Activated CD8-positive, alpha-beta memory T cell treated with anti-CD3 and anti-CD28 coated beads, Interleukin-2, amount 10 ng/mL, durations not matched to agents 7 days and 5 days (primary cell): ENCODE data around the gene FBXO27. TPM values are rescaled to one million over a fixed set of nuclear protein-coding genes. Genes with fewer than 3 reads are reported as not detected.

Source experiments
- ATAC-seq: fragments of 150-1000 bp; cut with Tn5 transposase; one replicate; pipeline ENCODE4 v1.10.0; 2021; ENCODE audit warnings: moderate library complexity
- CTCF ChIA-PET: fragments of 350-600 bp; sonication (Branson Sonifier 250); formaldehyde crosslinking; loops from one replicate; lab custom pipeline; 2021; ENCODE audit warnings: antibody characterized with exemption; lab: Charles Lee
- DNase-seq: peaks from one replicate; pipeline ENCODE4 v3.0.0-alpha.2; 2020
- H3K27ac Mint-ChIP-seq: one replicate; pipeline ENCODE4 v1.8.0; 2021; ENCODE audit warnings: mild to moderate bottlenecking, mixed read lengths
- H3K27me3 Mint-ChIP-seq: one replicate; pipeline ENCODE4 v1.8.0; 2021; ENCODE audit warnings: mixed read lengths
- H3K36me3 Mint-ChIP-seq: one replicate; pipeline ENCODE4 v1.8.0; 2021; ENCODE audit warnings: mild to moderate bottlenecking, mixed read lengths
- H3K4me1 Mint-ChIP-seq: one replicate; pipeline ENCODE4 v1.8.0; 2021; ENCODE audit warnings: mixed read lengths
- H3K4me3 Mint-ChIP-seq: one replicate; pipeline ENCODE4 v1.8.0; 2021; ENCODE audit warnings: mild to moderate bottlenecking, moderate library complexity, mixed read lengths
- H3K9me3 Mint-ChIP-seq: one replicate; pipeline ENCODE4 v1.8.0; 2022; ENCODE audit warnings: low read depth, mixed read lengths
- total RNA-seq, 2 experiments: library from RNA; stranded (reverse); gene quantifications; one replicate each; pipeline ENCODE4 v1.2.3, GENCODE V29; 2021

Gene FBXO27
- total RNA-seq, 2 experiments from 2014 or later = 0.19 TPM; not detected in 1

- CTCF ChIA-PET = interaction anchor here (0.6 kb wide), 1 partner anchor 55 kb away, joined by 3 read pairs; no protein-coding TSS in a partner anchor
- H3K36me3 Mint-ChIP-seq = no peaks in the 10 kb centered on the region
- peaks cover 49% of the 10 kb centered on the region for H3K27me3 Mint-ChIP-seq
- DNase-seq = peak; percentile 81
- H3K27ac Mint-ChIP-seq = no peak overlapping the region
- peak overlapping the region; percentile 57 for H3K4me3 Mint-ChIP-seq
- ATAC-seq = peak; percentile 95
- H3K9me3 Mint-ChIP-seq = peaks cover 3% of the 10 kb centered on the region
- peaks cover 8% of the 10 kb centered on the region for H3K4me1 Mint-ChIP-seq
These were observed 834 bp downstream of the FBXO27 start for GRCh38 chr19:39031368-39032062.

- CTCF ChIA-PET = no interaction called here
- Mint-ChIP-seq H3K4me3 (peak overlapping the region; percentile 57), H3K27me3 (peaks cover 45% of the 10 kb centered on the region), H3K27ac (no peak overlapping the region), H3K4me1 (peaks cover 8% of the 10 kb centered on the region), H3K9me3 (peaks cover 3% of the 10 kb centered on the region), H3K36me3 (no peaks in the 10 kb centered on the region)
- ATAC-seq (no peak), DNase-seq (no peak)
These were observed 1.4 kb downstream of the FBXO27 start for GRCh38 chr19:39030854-39031367.

GRCh38 chr19:39024875-39025641 is 7.3 kb downstream of the FBXO27 start:
- CTCF ChIA-PET = interaction anchor here (0.6 kb wide), 1 partner anchor 188 kb away, joined by 3 read pairs; no protein-coding TSS in a partner anchor
- no peak overlapping the region for H3K4me3 Mint-ChIP-seq
- no peak for ATAC-seq
- H3K27ac Mint-ChIP-seq = no peak overlapping the region
- H3K4me1 Mint-ChIP-seq = no peaks in the 10 kb centered on the region
- no peaks in the 10 kb centered on the region for H3K36me3 Mint-ChIP-seq
- H3K27me3 Mint-ChIP-seq = peaks cover 11% of the 10 kb centered on the region
- peaks cover 6% of the 10 kb centered on the region for H3K9me3 Mint-ChIP-seq
- DNase-seq = no peak

GRCh38 chr19:39021063-39021462 is 11.3 kb downstream of the FBXO27 start:
- peaks cover 23% of the 10 kb centered on the region for H3K27me3 Mint-ChIP-seq
- no peaks in the 10 kb centered on the region for H3K36me3 Mint-ChIP-seq
- CTCF ChIA-PET = no interaction called here
- ATAC-seq (no peak), DNase-seq (no peak)
- H3K4me3 Mint-ChIP-seq = no peak overlapping the region
- peaks cover 3% of the 10 kb centered on the region for H3K9me3 Mint-ChIP-seq
- H3K4me1 Mint-ChIP-seq = no peaks in the 10 kb centered on the region
- H3K27ac Mint-ChIP-seq = no peak overlapping the region

DNA sequence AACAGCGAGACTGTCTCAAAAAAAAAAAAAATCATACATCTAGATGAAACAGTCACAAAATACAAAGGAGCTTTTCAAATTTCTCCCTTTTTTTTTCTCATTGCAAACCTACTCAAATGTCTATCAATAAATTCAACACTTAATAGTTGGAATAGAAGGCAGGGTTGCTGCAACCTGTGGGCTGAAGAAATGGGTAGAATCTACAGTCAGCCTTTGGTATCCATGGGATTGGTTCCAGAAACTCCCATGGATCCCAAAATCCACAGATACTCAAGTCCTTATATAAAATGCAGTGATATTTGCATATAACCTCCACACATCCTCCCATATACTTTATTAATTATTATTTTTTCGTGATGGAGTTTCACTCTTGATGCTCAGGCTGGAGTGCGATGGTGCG is 14.7 kb downstream of the FBXO27 start:
- H3K9me3 Mint-ChIP-seq = peaks cover 3% of the 10 kb centered on the region
- no peaks in the 10 kb centered on the region for H3K4me1 Mint-ChIP-seq
- H3K4me3 Mint-ChIP-seq = no peak overlapping the region
- H3K27ac Mint-ChIP-seq = no peak overlapping the region
- DNase-seq (no peak), ATAC-seq (no peak)
- H3K36me3 Mint-ChIP-seq = no peaks in the 10 kb centered on the region
- H3K27me3 Mint-ChIP-seq = peaks cover 36% of the 10 kb centered on the region
- CTCF ChIA-PET = no interaction called here

DNA sequence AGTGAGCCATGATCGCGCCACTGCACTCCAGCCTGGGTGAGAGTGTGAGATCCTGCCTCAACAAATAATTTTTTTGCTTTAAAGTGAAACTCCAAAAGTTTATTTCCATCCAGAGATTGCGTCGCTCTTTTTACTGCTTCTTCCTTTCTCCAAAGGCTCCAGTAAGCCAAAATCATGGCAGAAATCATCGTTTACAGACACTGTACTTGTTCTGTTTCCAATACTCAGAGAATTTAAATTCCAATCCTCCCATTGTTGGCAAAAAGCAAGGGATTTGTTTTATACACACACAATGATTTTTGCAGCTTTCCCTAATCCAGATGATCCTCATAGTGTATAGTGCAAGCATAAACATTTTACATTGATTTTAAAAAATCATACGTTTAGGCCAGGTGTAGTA is 15.3 kb downstream of the FBXO27 start:
- CTCF ChIA-PET = no interaction called here
- Mint-ChIP-seq H3K9me3 (peaks cover 3% of the 10 kb centered on the region), H3K27me3 (peaks cover 36% of the 10 kb centered on the region), H3K4me3 (no peak overlapping the region), H3K27ac (no peak overlapping the region), H3K36me3 (no peaks in the 10 kb centered on the region), H3K4me1 (no peaks in the 10 kb centered on the region)
- ATAC-seq (no peak), DNase-seq (no peak)

DNA sequence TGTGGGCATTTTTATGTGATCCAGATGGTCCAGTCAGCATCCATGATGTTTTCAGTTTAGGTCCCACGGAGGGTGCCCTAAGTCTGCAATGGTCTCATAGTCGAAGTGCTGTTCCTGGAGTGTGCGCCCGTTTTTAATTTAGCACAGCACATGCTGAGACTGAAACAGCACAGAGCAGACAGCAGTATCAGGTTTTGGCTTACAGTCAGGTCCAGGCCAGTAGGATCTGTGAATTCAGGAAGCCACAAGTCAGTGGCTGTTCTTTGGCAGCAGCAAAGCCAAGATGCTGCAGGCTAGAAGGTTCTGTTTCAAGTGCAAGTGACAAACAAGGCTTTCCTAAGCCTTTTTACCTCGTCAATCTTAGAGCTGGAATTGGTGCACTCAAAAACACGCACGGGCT is 18.3 kb downstream of the FBXO27 start:
- DNase-seq (no peak), ATAC-seq (no peak)
- Mint-ChIP-seq H3K9me3 (no peaks in the 10 kb centered on the region), H3K27ac (no peak overlapping the region), H3K36me3 (no peaks in the 10 kb centered on the region), H3K4me1 (no peaks in the 10 kb centered on the region), H3K4me3 (no peak overlapping the region), H3K27me3 (peaks cover 43% of the 10 kb centered on the region)
- CTCF ChIA-PET = no interaction called here

DNA sequence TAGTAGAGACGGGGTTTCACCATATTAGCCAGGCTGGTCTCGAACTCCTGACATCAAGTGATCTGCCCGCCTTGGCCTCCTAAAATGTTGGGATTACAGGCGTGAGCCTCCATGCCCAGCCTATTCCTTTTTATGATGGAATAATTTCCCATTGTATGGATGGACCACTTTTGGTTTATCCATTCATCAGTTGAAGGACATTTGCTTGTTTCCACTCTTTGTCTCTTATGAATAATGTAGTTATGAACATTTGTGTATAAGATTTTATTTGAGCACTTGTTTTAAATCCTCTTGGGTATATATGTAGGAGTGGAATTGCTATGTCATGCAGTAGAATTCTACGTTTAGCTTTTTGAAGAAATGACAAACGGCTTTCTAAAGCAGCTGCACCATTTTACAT is 23.3 kb downstream of the FBXO27 start:
- no peak overlapping the region for H3K27ac Mint-ChIP-seq
- no peak overlapping the region for H3K4me3 Mint-ChIP-seq
- no peaks in the 10 kb centered on the region for H3K9me3 Mint-ChIP-seq
- CTCF ChIA-PET = no interaction called here
- H3K27me3 Mint-ChIP-seq = peaks cover 49% of the 10 kb centered on the region
- ATAC-seq (no peak), DNase-seq (no peak)
- no peaks in the 10 kb centered on the region for H3K36me3 Mint-ChIP-seq
- peaks cover 16% of the 10 kb centered on the region for H3K4me1 Mint-ChIP-seq

DNA sequence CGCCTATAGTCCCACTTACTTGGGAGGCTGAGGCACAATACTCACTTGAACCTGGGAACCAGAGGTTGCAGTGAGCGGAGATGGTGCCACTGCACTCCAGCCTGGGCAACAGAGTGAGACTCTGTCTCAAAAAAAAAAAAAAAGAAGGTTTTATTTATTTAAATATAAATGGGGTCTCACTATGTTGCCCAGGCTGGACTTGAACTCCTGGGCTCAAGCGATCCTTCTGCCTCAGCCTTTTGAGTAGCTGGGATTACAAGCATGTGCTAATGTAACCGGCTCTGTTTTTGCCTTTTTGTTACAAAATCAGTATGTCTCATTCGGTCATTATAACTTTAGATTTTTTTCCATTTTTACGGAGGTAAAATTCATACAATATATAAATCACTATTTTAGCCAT is 24.2 kb downstream of the FBXO27 start:
- Mint-ChIP-seq H3K27ac (no peak overlapping the region), H3K4me1 (peaks cover 16% of the 10 kb centered on the region), H3K27me3 (peaks cover 51% of the 10 kb centered on the region), H3K9me3 (no peaks in the 10 kb centered on the region), H3K36me3 (no peaks in the 10 kb centered on the region), H3K4me3 (no peak overlapping the region)
- no peak for DNase-seq
- no peak for ATAC-seq
- CTCF ChIA-PET = no interaction called here

DNA sequence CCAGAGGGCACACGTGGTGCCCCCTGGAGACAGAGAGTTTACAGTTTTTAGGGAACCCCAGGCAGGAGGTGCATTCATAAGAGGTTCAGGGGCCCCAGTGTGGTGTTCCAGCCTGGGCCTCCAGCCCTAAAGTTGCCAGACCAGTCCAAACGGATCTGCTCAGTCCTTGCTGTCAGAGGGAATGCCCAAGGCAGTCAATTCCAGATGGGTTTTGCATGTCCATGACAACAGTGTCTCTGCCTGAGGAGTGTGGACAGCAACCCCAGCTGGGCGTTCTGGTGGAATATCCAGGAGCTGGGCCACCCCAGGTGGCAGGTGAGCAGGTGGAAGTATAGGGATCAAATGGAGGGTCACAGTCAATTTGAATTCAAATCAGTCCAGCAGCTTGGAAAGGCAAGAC is 25.3 kb downstream of the FBXO27 start:
- CTCF ChIA-PET = interaction anchor here (1.4 kb wide), 1 partner anchor 44 kb away, joined by 4 read pairs; no protein-coding TSS in a partner anchor
- H3K27ac Mint-ChIP-seq = no peak overlapping the region
- H3K4me1 Mint-ChIP-seq = peaks cover 16% of the 10 kb centered on the region
- no peaks in the 10 kb centered on the region for H3K36me3 Mint-ChIP-seq
- DNase-seq (no peak), ATAC-seq (no peak)
- no peaks in the 10 kb centered on the region for H3K9me3 Mint-ChIP-seq
- H3K4me3 Mint-ChIP-seq = no peak overlapping the region
- peaks cover 52% of the 10 kb centered on the region for H3K27me3 Mint-ChIP-seq

DNA sequence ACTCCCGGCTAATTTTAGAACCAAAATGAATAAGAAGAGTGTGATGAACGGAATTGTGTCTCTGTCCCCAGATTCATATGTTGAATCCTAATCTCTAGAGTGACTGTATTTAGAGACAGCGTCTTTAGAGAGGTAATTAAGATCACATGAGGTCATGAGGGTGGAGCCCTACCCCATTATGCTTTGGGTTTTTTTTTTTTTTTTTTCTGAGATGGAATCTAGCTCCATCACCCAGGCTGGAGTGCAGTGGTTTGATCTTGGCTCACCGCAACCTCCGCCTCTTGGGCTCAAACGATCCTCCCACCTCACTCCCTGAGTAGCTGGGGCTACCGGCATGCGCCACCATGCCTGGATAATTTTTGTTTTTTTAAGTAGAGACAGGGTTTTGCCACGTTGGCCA is 27.9 kb downstream of the FBXO27 start:
- no peaks in the 10 kb centered on the region for H3K36me3 Mint-ChIP-seq
- H3K9me3 Mint-ChIP-seq = no peaks in the 10 kb centered on the region
- H3K4me1 Mint-ChIP-seq = peaks cover 16% of the 10 kb centered on the region
- ATAC-seq (no peak), DNase-seq (no peak)
- CTCF ChIA-PET = interaction anchor here (0.7 kb wide), 1 partner anchor 547 kb away, joined by 5 read pairs; no protein-coding TSS in a partner anchor
- no peak overlapping the region for H3K4me3 Mint-ChIP-seq
- H3K27ac Mint-ChIP-seq = no peak overlapping the region
- peaks cover 47% of the 10 kb centered on the region for H3K27me3 Mint-ChIP-seq

DNA sequence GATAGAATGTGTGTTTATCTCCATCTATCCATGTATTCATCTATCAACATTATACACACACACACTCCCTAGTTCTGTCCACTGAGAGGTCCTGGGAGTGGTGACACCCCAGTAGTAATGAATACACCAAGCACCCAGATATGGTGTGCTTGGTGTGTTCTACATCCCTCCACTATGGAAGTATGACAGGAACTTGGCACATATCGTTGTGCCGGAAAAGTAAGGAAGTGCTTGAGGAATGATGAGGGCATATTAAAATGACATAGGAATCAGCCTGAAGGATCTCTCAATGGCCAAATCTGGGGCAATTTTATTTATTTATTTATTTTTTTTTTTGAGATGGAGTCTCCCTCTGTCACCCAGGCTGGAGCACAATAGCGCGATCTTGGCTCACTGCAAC is 28.6 kb downstream of the FBXO27 start:
- no peak overlapping the region for H3K4me3 Mint-ChIP-seq
- no peak overlapping the region for H3K27ac Mint-ChIP-seq
- peaks cover 47% of the 10 kb centered on the region for H3K27me3 Mint-ChIP-seq
- CTCF ChIA-PET = no interaction called here
- no peak for DNase-seq
- ATAC-seq = no peak
- peaks cover 16% of the 10 kb centered on the region for H3K4me1 Mint-ChIP-seq
- no peaks in the 10 kb centered on the region for H3K36me3 Mint-ChIP-seq
- no peaks in the 10 kb centered on the region for H3K9me3 Mint-ChIP-seq

- H3K4me1 Mint-ChIP-seq = peaks cover 16% of the 10 kb centered on the region
- CTCF ChIA-PET = no interaction called here
These were observed 29.2 kb downstream of the FBXO27 start for GRCh38 chr19:39003188-39003587.

DNA sequence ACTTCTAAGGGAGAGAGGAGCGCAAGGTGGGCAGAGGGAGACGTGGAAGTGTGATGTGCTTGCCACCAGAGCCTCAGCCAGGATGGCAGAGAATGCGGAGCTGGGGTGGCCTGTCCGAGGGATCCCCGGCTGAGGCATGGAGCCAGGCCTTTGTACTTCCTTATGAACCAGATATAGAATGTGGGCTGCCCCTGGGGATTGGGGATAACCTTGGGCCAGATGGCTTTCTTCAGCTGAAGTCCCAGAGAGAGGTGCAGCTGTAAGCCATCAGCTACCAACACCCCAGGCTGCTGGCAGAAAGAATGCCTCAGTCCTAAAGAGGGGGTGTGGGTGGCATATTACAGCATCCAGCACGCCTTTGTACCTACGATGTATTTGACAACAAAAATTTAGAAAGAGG is 31.3 kb downstream of the FBXO27 start:
- CTCF ChIA-PET = no interaction called here
- H3K27me3 Mint-ChIP-seq = peaks cover 39% of the 10 kb centered on the region
- H3K27ac Mint-ChIP-seq = no peak overlapping the region
- no peaks in the 10 kb centered on the region for H3K36me3 Mint-ChIP-seq
- no peak overlapping the region for H3K4me3 Mint-ChIP-seq
- H3K4me1 Mint-ChIP-seq = peaks cover 8% of the 10 kb centered on the region
- no peaks in the 10 kb centered on the region for H3K9me3 Mint-ChIP-seq
- no peak for ATAC-seq
- DNase-seq = no peak

More at GRCh38 chr19:39003188-39003587, 29.2 kb downstream of the FBXO27 start:
- Mint-ChIP-seq H3K27me3 (peaks cover 42% of the 10 kb centered on the region), H3K9me3 (no peaks in the 10 kb centered on the region), H3K4me3 (no peak overlapping the region), H3K27ac (no peak overlapping the region), H3K36me3 (no peaks in the 10 kb centered on the region)
- ATAC-seq (no peak), DNase-seq (no peak)
